ENCODE measurements around the gene TMPRSS12.
"Not testable (repeated sequence)": the region's sequence is repeated elsewhere in the genome, so short reads cannot be mapped to it uniquely, and the experiment has no call there.

TMPRSS12 gene

DNA sequence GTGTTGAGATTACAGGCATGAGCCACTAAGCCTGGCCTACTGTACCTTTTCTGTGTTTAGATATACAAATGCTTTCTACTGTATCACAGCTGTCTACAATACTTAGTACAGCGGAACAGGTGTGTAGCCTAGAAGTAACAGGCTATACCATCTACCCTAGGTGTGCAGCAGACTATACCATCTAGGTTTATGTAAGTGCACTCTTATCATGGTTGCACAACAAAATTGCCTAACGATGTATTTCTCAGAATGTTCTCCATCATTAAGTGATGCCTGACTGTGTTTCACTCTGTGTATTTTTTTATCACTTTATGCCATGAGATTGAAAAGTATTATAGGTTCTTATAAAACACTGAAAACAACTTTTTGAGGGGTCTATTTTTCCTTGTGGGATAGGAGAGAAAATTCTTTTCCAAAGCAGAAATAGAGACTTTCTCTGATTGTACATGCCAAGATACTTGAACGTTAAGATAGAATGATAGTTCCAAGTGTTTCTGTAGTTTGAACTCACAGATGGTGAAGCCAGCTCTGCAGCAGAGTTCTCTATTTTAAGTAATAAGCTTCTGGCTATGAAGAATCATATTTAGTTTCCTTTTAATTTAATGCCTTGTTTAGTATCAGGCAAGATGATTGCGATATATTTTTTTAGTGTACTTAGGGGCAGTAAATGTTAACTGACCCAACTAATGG, 17.0 kb downstream of the TMPRSS12 start:
- no peak for DNase-seq

DNA sequence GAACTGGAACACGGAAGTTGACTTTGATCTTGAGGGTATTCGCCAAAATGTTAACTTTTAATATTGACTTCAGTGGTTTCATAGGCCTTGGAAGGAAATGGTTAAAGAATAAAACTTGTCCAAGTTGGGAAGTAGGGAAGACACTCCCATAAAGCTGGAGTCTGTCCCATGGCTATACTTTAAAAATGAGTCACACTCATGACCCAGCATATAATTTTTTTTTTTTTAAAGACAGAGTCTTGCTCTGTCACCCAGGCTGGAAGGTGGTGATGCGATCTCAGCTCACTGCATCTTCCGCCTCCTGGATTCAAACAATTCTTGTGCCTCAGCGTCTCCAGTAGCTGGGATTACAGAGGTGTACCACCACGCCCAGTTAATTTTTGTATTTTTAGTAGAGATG, 19.6 kb downstream of the TMPRSS12 start:
- no peak for DNase-seq

GRCh38 chr12:50865266-50865665, 22.5 kb downstream of the TMPRSS12 start:
- DNase-seq: no peak

DNA sequence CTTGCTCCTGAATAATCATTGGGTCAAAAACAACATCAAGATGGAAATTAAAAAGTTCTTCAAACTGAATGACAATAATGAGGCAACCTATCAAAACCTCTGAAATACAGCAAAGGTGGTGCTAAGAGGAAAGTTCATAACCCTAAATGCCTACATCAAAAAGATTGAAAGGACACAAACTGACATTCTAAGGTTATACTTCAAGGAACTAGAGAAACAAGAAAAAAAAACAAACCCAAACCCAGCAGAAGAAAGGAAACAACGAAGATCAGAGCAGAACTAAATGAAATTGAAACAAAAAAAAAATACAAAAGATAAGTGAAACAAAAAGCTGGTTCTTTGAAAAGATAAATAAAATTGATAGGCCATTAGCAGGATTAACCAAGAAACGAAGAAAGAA, 26.2 kb downstream of the TMPRSS12 start:
- DNase-seq: not testable (repeated sequence)

DNA sequence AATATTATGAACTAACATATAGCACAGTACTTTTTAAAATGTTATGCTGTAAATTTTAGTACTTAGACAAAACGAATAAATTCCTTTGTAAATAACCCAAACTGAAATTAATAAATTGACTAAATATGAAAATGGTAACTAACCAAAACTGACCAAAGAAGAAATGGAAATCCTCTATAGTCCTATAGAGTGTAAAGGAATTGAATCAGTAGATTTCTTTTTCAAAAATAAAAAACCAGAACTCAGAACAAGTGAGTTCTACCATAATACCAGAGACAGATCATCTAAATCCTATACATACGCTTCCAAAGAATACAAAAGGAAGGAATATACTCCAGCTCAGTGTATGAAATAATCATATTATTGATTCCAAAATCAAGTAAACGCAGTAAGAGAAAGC, 39.8 kb downstream of the TMPRSS12 start:
- no peak for DNase-seq

GRCh38 chr12:50887191-50887590, 44.5 kb downstream of the TMPRSS12 start:
- DNase-seq: no peak

GRCh38 chr12:50888666-50889065, 45.9 kb downstream of the TMPRSS12 start:
- no peak for DNase-seq

- no peak for DNase-seq
Observed at GRCh38 chr12:50894241-50894640, 51.5 kb downstream of the TMPRSS12 start.

GRCh38 chr12:50901685-50902113, 59.0 kb downstream of the TMPRSS12 start:
- DNase-seq: no peak

GRCh38 chr12:50908479-50908878, 65.8 kb downstream of the TMPRSS12 start:
- not testable (repeated sequence) for DNase-seq

- DNase-seq: not testable (repeated sequence)
Observed at GRCh38 chr12:50912361-50912760, 69.6 kb downstream of the TMPRSS12 start.

DNA sequence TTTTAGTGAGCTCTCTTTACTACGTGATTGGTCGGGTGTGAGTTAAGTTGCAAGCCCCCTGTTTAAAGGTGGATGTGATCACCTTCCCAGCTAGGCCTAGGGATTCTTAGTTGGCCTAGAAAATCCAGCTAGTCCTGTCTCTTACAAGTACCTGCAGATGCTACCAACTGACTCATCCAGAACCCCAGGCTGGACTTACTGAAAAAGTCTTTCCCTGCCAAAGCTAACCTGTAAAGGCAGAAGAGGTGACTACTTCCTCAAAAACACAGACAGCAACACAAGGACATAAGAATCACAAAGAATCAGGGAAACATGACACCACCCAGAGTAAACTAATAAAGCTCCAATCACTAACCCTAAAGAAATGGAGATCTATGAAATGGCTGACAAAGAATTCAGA, 70.5 kb downstream of the TMPRSS12 start:
- DNase-seq: no peak

- DNase-seq: no peak
Observed at GRCh38 chr12:50914872-50915484, 72.3 kb downstream of the TMPRSS12 start.

- no peak for DNase-seq
Observed at GRCh38 chr12:50916292-50916691, 73.6 kb downstream of the TMPRSS12 start.

DNA sequence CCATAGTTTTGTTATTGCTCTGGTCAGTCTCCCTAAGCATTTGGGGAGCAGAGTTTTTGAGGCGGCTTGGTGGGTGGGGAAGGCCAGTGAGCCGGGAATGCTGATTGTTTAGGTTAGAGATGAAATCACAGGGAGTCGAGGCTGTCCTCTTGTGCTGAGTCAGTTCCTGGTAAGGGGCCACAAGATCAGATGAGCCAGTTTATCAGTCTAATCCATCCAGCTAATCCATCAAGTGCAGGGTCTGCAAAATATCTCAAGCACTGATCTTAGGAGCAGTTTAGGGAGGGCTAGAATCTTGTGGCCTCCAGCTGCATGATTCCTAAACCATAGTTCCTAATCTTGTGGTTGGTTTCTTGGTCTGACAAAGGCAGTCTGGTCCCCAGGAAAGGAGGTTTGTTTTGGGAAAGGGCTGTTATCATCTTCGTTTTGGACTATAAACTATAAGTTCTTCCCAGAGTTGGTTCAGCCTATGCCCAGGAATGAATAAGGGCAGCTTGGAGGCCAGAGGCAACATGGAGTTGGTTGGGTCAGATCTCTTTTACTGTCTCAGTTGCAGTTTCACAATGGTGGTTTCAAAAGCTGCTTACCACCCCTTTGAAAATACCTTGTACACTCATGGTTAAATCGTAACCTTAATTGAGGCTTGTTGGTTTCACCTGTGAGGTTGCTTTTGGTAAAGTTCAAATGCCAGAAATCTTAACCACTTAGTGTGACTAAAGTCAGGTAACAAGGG, 76.0 kb downstream of the TMPRSS12 start:
- DNase-seq: no peak

DNA sequence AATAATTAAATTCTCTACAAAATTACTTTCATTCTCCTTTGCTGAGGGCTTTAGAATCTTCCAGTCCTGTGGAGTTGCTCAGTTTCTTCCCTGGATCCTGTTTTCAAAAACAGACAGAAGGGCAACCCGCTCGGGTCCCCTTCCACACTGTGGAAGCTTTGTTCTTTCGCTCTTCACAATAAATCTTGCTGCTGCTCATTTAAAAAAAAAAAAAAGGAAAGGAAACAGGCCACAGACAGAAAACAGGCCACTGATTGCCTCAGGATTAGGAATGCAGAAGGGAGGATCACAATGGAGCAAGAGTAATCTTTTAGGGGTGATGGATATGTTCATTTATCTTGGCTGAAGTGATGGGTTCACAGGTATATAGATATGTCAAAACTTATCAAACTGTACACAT, 80.1 kb downstream of the TMPRSS12 start:
- DNase-seq: no peak

DNA sequence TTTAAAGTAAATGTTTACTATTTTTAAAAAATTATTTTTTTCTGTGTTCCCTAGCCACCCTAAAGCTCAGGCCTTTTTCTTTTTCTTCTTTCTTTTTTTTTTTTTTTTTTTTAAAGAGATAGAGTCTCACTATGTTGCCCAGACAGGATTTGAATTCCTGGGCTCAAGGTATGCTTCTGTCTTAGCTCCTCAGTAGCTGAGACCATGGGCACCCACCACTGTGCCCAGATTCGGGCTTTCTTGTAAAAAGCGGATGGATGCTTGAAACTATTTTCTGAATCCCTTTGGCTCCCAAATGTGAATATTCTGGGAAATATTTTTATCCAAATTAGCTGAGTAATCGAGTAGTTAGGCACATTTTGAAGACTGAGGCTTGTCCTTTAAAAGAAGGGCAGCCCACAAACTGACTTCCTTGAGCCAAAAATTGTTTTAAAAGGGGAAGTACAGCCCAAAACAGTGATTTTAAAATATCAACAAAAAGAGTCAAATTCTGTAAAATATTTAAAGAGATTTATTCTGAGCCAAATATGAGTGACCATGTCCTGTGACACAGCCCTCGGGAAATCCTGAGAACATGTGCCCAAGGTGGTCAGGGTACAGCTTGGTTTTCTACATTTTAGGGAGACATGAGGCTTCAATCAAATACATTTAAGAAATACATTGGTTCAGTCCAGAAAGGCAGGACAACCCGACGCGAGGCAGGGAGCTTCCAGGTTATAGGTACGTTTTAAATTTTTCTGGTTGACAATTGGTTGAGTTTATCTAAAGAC, 80.8 kb downstream of the TMPRSS12 start:
- DNase-seq: no peak

- no peak for DNase-seq
Observed at GRCh38 chr12:50924131-50924438, 81.4 kb downstream of the TMPRSS12 start.

GRCh38 chr12:50924439-50925341, 82.0 kb downstream of the TMPRSS12 start:
- peak in 1 of 2 donors; percentile 9 for DNase-seq

DNA sequence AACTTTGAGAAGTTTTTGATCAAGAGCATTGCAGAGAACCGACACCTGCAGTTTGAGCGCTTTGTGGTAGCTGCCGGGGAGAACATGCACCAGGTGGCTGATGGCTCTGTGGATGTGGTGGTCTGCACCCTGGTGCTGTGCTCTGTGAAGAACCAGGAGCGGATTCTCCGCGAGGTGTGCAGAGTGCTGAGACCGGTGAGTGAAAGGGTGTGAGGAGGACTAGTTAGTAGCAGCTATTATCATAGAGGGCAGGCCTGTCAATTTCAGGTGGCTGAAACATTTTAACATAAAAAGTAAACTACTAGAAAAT, 82.6 kb downstream of the TMPRSS12 start:
- DNase-seq: no peak

DNA sequence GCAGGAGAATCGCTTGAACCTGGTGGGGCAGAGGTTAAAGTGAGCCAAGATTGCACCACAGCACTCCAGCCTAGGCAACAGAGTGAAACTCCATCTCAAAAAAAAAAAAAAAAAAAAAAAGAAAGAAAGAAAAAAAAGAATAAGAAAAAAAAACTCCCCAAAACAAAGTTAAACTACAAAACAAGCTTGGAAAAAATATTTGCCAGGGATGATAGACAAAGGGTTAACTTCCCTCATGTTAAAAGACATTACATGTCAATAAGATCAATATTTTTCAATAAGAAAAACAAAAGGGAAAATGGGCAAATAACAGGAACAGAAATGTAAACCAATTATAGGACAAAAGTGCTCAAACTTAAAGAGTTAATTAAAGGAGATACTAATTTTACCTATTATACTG, 83.2 kb downstream of the TMPRSS12 start:
- DNase-seq: no peak

GRCh38 chr12:50926415-50926814, 83.7 kb downstream of the TMPRSS12 start:
- DNase-seq: no peak

DNA sequence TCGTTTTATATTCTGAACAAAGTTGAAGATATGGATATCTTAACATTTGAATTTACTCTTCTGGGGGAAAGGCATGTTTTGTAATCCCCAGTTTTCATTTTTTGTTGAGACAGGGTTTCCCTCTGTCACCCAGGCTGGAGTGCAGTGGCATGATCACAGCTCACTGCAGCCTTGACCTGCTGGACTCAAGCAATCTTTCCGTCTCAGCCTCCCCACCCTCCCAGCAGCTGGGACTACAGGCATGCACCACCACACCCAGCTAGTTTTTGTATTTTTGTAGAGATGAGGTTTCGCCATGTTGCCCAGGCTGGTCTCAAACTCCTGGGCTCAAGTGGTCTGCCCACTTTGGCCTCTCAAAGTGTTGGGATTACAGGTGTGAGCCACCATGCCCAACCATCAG, 84.2 kb downstream of the TMPRSS12 start:
- not testable (repeated sequence) for DNase-seq

Data from stimulated activated CD4-positive, alpha-beta T cell treated with anti-CD3 and anti-CD28 coated beads, Interleukin-2, amount 100 ng/mL, for 24 hours (primary cell).